Measurements from ENCODE around the gene MPP2. TPM values are rescaled to one million over a fixed set of nuclear protein-coding genes. Genes with fewer than 3 reads are reported as not detected.

MPP2 gene
- total RNA-seq, 1 donor: 3.3 TPM

GRCh38 chr17:43840814-43841213, 66.5 kb downstream of the MPP2 start:
- DNase-seq (ENCODE audit: low read depth): peak; percentile 37
- no peak overlapping the region for H3K4me3 ChIP-seq (ENCODE audit: low read depth, low read length)
- no peak for TF ChIP-seq CTCF (IDR thresholded peaks at IDR 0.05; ENCODE audit: insufficient read depth, low read length)

GRCh38 chr17:43839670-43840108, 67.6 kb downstream of the MPP2 start:
- DNase-seq (ENCODE audit: low read depth): no peak
- H3K4me3 ChIP-seq (ENCODE audit: low read depth, low read length): no peak overlapping the region
- no peak for TF ChIP-seq CTCF (IDR thresholded peaks at IDR 0.05; ENCODE audit: insufficient read depth, low read length)

GRCh38 chr17:43834106-43834505, 73.2 kb downstream of the MPP2 start:
- no peak for TF ChIP-seq CTCF (IDR thresholded peaks at IDR 0.05; ENCODE audit: insufficient read depth, low read length)
- no peak overlapping the region for H3K4me3 ChIP-seq (ENCODE audit: low read depth, low read length)
- DNase-seq (ENCODE audit: low read depth): peak; percentile 70

- peak within 1 kb of the TSS; percentile 73 for H3K4me3 ChIP-seq (ENCODE audit: low read depth, low read length)
- no peak for TF ChIP-seq CTCF (IDR thresholded peaks at IDR 0.05; ENCODE audit: insufficient read depth, low read length)
- DNase-seq (ENCODE audit: low read depth): peak; percentile 52
These were observed 74.1 kb downstream of the MPP2 start, which contains the start of gene MPP3 for GRCh38 chr17:43832976-43833829. Gene MPP3 (minus strand): TSS chr17:43833146. CDS start chr17:43831906, 1,240 bp downstream.

GRCh38 chr17:43832168-43832975, 75.0 kb downstream of the MPP2 start:
- no peak for TF ChIP-seq CTCF (IDR thresholded peaks at IDR 0.05; ENCODE audit: insufficient read depth, low read length)
- DNase-seq (ENCODE audit: low read depth): peak; percentile 54
- H3K4me3 ChIP-seq (ENCODE audit: low read depth, low read length): peak overlapping the region; percentile 73

GRCh38 chr17:43831633-43832032, 75.7 kb downstream of the MPP2 start:
- no peak for DNase-seq (ENCODE audit: low read depth)
- H3K4me3 ChIP-seq (ENCODE audit: low read depth, low read length): no peak overlapping the region
- TF ChIP-seq CTCF (IDR thresholded peaks at IDR 0.05; ENCODE audit: insufficient read depth, low read length): no peak

All from fibroblast of the aortic adventitia (primary cell).